ENCODE results near the gene TBC1D2B. TPM values are rescaled to one million over a fixed set of nuclear protein-coding genes. Genes with fewer than 3 reads are reported as not detected.

The TBC1D2B gene
- total RNA-seq, 1 experiment from 2014 or later, result 17.6 TPM

- no peak overlapping the region; the same call in 1 of the 2 replicates for H3K14ac ChIP-seq (ENCODE audit: insufficient read depth, low read length)
- H3K4me1 Mint-ChIP-seq, result peaks cover 0 to 6% of the 10 kb centered on the region in 2 experiments; a peak in 2 of 4 replicates
- no peak overlapping the region for H3K4me3 Mint-ChIP-seq
- H2BK120ac ChIP-seq (ENCODE audit: low read depth, low read length, poor library complexity, severe bottlenecking), result no peak overlapping the region
- H3K27ac Mint-ChIP-seq, result peak overlapping the region; percentile 34 to 76 (median 73); a peak in 5 of 7 replicates
- H3K4me1 ChIP-seq (ENCODE audit: insufficient read depth, low read length), result no peaks in the 10 kb centered on the region
- no peak overlapping the region for H2AK5ac ChIP-seq (ENCODE audit: insufficient read length, low read length)
- no peak overlapping the region for H2BK20ac ChIP-seq (ENCODE audit: low read depth, low read length, poor library complexity, severe bottlenecking)
- H4K91ac ChIP-seq (ENCODE audit: insufficient read length, low read depth, low read length), result no peak overlapping the region
- no peak overlapping the region for H3K23ac ChIP-seq (ENCODE audit: insufficient read length, low read depth, low read length)
- H2BK12ac ChIP-seq (ENCODE audit: insufficient read length, low read depth, low read length), result no peak overlapping the region
- WGBS (ENCODE audit: extremely low coverage, insufficient read length, low lambda C conversion rate), result no CpG with 5 or more reads among the region's 11 CpGs
- H3K27me3 ChIP-seq (ENCODE audit: insufficient read depth, low read length), result no peaks in the 10 kb centered on the region
- no peak overlapping the region for H3K56ac ChIP-seq (ENCODE audit: insufficient read length, low read depth, low read length)
- no peak overlapping the region for H2BK15ac ChIP-seq (ENCODE audit: low read depth, low read length)
- H3K27ac ChIP-seq (ENCODE audit: insufficient read length, low read depth, low read length), result no peak overlapping the region
- TF ChIP-seq CTCF (conservative IDR thresholded peaks at IDR 0.05), result peak; percentile 95
- H3K4ac ChIP-seq (ENCODE audit: low read depth, low read length), result no peak overlapping the region
- H2AFZ ChIP-seq (ENCODE audit: low read length), result no peak overlapping the region
- no peaks in the 10 kb centered on the region for H3K27me3 Mint-ChIP-seq (ENCODE audit: low read depth)
- no peaks in the 10 kb centered on the region for H4K20me1 ChIP-seq (ENCODE audit: control insufficient read depth, insufficient read depth, insufficient read length)
- no peaks in the 10 kb centered on the region for H3K9me3 Mint-ChIP-seq
- no peak overlapping the region for H4K8ac ChIP-seq (replicated peaks; ENCODE audit: insufficient read length, low read depth, low read length)
- peak; percentile 87 for DNase-seq
- no peak overlapping the region for H4K5ac ChIP-seq (ENCODE audit: insufficient read length, low read depth, low read length)
- H2BK5ac ChIP-seq (ENCODE audit: insufficient read length, low read length), result no peak overlapping the region
- H3K23me2 ChIP-seq (ENCODE audit: insufficient read length, low read depth, low read length, poor library complexity, severe bottlenecking), result no peaks in the 10 kb centered on the region
- no peak overlapping the region for H3T11ph ChIP-seq (ENCODE audit: low read length)
- H3K9ac ChIP-seq (ENCODE audit: extremely low read depth, insufficient read length, low read length), result no peak overlapping the region
- H3K79me1 ChIP-seq (ENCODE audit: insufficient read depth, low read depth, low read length, poor library complexity, severe bottlenecking), result no peaks in the 10 kb centered on the region
- peak overlapping the region; percentile 15 for H3K18ac ChIP-seq (ENCODE audit: insufficient read length, low read depth, low read length)
- H3K79me2 ChIP-seq (ENCODE audit: insufficient read depth, low read length), result no peaks in the 10 kb centered on the region
- H3K9me3 ChIP-seq (ENCODE audit: control insufficient read depth, low read depth, low read length), result no peaks in the 10 kb centered on the region
- no peak overlapping the region for H3K4me2 ChIP-seq (ENCODE audit: insufficient read depth, insufficient read length, low read length)
- H3K36me3 Mint-ChIP-seq (ENCODE audit: insufficient read depth in 1 of 3, low read depth in 3 of 3), result peaks cover 4 to 14% (median 7%) of the 10 kb centered on the region in 3 experiments; a peak in 5 of 7 replicates
Measured at GRCh38 chr15:78108300-78109084, 31.0 kb upstream of the TBC1D2B start.

Data from H9 (cell line).